SK-N-SH treated with all-trans-retinoic acid at 6 μM for 48 hours (cell line): ENCODE data around the gene PHACTR3.

Experiments used
- ATAC-seq: fragments of 200-7000 bp; cut with Tn5 transposase; 3 replicates; pipeline ENCODE4 v1.9.1; 2020; ENCODE audit warnings: mild to moderate bottlenecking, moderate library complexity
- ARNTL ChIP-seq: fragments of 450-650 bp; formaldehyde crosslinking; IDR thresholded peaks from 2 replicates; pipeline ENCODE4 v1.5.0; 2020; ENCODE audit warnings: low read depth, mild to moderate bottlenecking, moderate library complexity, borderline replicate concordance
- BACH2 ChIP-seq: fragments of 250-450 bp; sonication (Bioruptor Pico); IDR thresholded peaks from 2 replicates; pipeline ENCODE4 v1.9.0; 2021; ENCODE audit warnings: mild to moderate bottlenecking, borderline replicate concordance
- CSDC2 ChIP-seq: fragments of 250-450 bp; sonication (Bioruptor Pico); IDR thresholded peaks from 2 replicates; pipeline ENCODE4 v1.5.0; 2020; ENCODE audit warnings: mild to moderate bottlenecking, moderate library complexity
- ESRRG ChIP-seq: fragments of 250-450 bp; sonication (Bioruptor Pico); IDR thresholded peaks from 2 replicates; pipeline ENCODE4 v1.6.1; 2021; ENCODE audit warnings: mild to moderate bottlenecking
- GLIS3 ChIP-seq: fragments of 250-450 bp; sonication (Bioruptor Pico); IDR thresholded peaks from 2 replicates; pipeline ENCODE4 v1.5.0; 2020; ENCODE audit warnings: mild to moderate bottlenecking, moderate library complexity
- ISL1 ChIP-seq: fragments of 250-450 bp; sonication (Bioruptor Pico); IDR thresholded peaks from 2 replicates; pipeline ENCODE4 v2.1.2; 2022; ENCODE audit warnings: mild to moderate bottlenecking, moderate library complexity
- OSR1 ChIP-seq: fragments of 250-450 bp; sonication (Bioruptor Pico); IDR thresholded peaks from 2 replicates; pipeline ENCODE4 v1.8.0; 2022; ENCODE audit warnings: moderate library complexity, mild to moderate bottlenecking, inconsistent platforms
- PPARA ChIP-seq: fragments of 250-450 bp; sonication (Bioruptor Pico); IDR thresholded peaks from 2 replicates; pipeline ENCODE4 v1.5.0; 2020; ENCODE audit warnings: mild to moderate bottlenecking, borderline replicate concordance
- RARB ChIP-seq: fragments of 250-450 bp; sonication (Bioruptor Pico); IDR thresholded peaks from 2 replicates; pipeline ENCODE4 v1.8.0; 2021; ENCODE audit warnings: mild to moderate bottlenecking, moderate library complexity
- SNAI2 ChIP-seq: fragments of 250-450 bp; sonication (Bioruptor Pico); IDR thresholded peaks from 2 replicates; pipeline ENCODE4 v1.5.0; 2020; ENCODE audit warnings: mild to moderate bottlenecking, moderate library complexity
- TOX ChIP-seq: fragments of 250-450 bp; sonication (Bioruptor Pico); IDR thresholded peaks from 2 replicates; pipeline ENCODE4 v1.8.0; 2021; ENCODE audit warnings: mild to moderate bottlenecking, moderate library complexity, borderline replicate concordance
- ZC3H10 ChIP-seq: fragments of 250-450 bp; sonication (Bioruptor Pico); IDR thresholded peaks from 2 replicates; pipeline ENCODE4 v1.5.1; 2021; ENCODE audit warnings: mild to moderate bottlenecking, moderate library complexity
- ZFP3 ChIP-seq: fragments of 250-450 bp; sonication (Bioruptor Pico); IDR thresholded peaks from 2 replicates; pipeline ENCODE4 v1.5.0; 2020; ENCODE audit warnings: mild to moderate bottlenecking, moderate library complexity
- ZFP30 ChIP-seq: fragments of 450-650 bp; formaldehyde crosslinking; IDR thresholded peaks from 2 replicates; pipeline ENCODE4 v1.5.0; 2022; ENCODE audit warnings: mild to moderate bottlenecking, moderate library complexity
- ZNF565 ChIP-seq: fragments of 450-650 bp; formaldehyde crosslinking; conservative IDR thresholded peaks from 2 replicates; pipeline ENCODE4 v1.5.0; 2020; ENCODE audit warnings: low read depth, mild to moderate bottlenecking, moderate library complexity
- TF ChIP-seq, protein P1 (sequence below): fragments of 250-450 bp; sonication (Bioruptor Pico); IDR thresholded peaks from 2 replicates; pipeline ENCODE4 v1.5.1; 2020; ENCODE audit warnings: low read depth, mild to moderate bottlenecking, moderate library complexity
- TF ChIP-seq, protein P2 (sequence below): fragments of 250-450 bp; sonication (Bioruptor Pico); IDR thresholded peaks from 2 replicates; pipeline ENCODE4 v1.8.0; 2021; ENCODE audit warnings: low read depth, mild to moderate bottlenecking, moderate library complexity, borderline replicate concordance
- TF ChIP-seq, protein P3 (sequence below): fragments of 250-450 bp; sonication (Bioruptor Pico); IDR thresholded peaks from 2 replicates; pipeline ENCODE4 v1.5.0; 2020; ENCODE audit warnings: mild to moderate bottlenecking, moderate library complexity
- TF ChIP-seq, protein P4 (sequence below): fragments of 250-450 bp; sonication (Bioruptor Pico); IDR thresholded peaks from 2 replicates; pipeline ENCODE4 v1.8.0; 2020; ENCODE audit warnings: mild to moderate bottlenecking, moderate library complexity, borderline replicate concordance

The PHACTR3 gene

DNA sequence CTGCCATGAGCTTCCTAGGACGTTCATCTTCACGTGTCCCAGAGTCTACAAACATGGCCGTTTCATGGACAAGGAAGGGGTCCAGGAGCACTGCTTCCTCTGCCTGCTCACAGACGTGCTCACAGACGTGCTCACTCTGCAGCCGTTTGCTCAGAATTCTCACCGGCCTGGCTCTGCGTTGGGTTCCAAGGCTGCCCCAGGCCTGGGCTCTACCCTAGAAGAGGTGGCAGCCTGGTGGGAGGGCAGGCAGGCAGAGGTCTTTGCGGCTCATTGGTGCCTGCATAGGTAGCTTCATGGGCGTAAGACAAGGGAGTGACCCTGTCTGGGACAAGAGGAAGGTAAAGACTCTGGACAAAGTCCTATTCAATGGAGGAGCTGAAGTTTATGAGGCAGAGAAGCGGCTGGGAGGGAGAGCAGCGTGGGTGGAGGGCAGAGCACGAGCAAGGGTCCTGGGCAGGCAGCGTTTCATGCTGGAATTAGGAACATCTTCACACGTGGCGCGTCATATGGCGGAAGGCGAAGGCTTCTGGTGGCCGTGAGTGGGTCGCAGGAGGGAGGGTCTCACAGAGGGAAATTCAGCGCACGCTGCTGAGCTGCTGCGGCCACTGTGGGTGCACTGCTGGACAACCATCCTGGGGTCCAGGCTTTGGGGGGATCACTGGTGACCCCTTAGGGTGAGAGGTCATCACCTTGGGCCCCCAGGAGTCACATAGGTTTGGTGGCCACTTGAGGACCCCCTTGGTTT lies 138.2 kb downstream of the PHACTR3 start:
- ATAC-seq = no peak
- TF ChIP-seq GLIS3 = no peak
- TF ChIP-seq ZFP30 (CRISPR knock-in tag) = no peak
- TF ChIP-seq ZNF565 (CRISPR knock-in tag) = no peak
- TF ChIP-seq, protein P1, sequence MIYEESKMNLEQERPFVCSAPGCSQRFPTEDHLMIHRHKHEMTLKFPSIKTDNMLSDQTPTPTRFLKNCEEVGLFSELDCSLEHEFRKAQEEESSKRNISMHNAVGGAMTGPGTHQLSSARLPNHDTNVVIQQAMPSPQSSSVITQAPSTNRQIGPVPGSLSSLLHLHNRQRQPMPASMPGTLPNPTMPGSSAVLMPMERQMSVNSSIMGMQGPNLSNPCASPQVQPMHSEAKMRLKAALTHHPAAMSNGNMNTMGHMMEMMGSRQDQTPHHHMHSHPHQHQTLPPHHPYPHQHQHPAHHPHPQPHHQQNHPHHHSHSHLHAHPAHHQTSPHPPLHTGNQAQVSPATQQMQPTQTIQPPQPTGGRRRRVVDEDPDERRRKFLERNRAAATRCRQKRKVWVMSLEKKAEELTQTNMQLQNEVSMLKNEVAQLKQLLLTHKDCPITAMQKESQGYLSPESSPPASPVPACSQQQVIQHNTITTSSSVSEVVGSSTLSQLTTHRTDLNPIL (CRISPR knock-in tag) = no peak
- TF ChIP-seq CSDC2 = no peak
- TF ChIP-seq BACH2 (CRISPR knock-in tag) = no peak
- TF ChIP-seq, protein P2, sequence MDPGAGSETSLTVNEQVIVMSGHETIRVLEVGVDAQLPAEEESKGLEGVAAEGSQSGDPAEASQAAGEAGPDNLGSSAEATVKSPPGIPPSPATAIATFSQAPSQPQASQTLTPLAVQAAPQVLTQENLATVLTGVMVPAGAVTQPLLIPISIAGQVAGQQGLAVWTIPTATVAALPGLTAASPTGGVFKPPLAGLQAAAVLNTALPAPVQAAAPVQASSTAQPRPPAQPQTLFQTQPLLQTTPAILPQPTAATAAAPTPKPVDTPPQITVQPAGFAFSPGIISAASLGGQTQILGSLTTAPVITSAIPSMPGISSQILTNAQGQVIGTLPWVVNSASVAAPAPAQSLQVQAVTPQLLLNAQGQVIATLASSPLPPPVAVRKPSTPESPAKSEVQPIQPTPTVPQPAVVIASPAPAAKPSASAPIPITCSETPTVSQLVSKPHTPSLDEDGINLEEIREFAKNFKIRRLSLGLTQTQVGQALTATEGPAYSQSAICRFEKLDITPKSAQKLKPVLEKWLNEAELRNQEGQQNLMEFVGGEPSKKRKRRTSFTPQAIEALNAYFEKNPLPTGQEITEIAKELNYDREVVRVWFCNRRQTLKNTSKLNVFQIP (CRISPR knock-in tag) = no peak
- no peak for TF ChIP-seq ZC3H10
- no peak for TF ChIP-seq OSR1 (CRISPR knock-in tag)
- no peak for TF ChIP-seq TOX (CRISPR knock-in tag)
- TF ChIP-seq, protein P3, sequence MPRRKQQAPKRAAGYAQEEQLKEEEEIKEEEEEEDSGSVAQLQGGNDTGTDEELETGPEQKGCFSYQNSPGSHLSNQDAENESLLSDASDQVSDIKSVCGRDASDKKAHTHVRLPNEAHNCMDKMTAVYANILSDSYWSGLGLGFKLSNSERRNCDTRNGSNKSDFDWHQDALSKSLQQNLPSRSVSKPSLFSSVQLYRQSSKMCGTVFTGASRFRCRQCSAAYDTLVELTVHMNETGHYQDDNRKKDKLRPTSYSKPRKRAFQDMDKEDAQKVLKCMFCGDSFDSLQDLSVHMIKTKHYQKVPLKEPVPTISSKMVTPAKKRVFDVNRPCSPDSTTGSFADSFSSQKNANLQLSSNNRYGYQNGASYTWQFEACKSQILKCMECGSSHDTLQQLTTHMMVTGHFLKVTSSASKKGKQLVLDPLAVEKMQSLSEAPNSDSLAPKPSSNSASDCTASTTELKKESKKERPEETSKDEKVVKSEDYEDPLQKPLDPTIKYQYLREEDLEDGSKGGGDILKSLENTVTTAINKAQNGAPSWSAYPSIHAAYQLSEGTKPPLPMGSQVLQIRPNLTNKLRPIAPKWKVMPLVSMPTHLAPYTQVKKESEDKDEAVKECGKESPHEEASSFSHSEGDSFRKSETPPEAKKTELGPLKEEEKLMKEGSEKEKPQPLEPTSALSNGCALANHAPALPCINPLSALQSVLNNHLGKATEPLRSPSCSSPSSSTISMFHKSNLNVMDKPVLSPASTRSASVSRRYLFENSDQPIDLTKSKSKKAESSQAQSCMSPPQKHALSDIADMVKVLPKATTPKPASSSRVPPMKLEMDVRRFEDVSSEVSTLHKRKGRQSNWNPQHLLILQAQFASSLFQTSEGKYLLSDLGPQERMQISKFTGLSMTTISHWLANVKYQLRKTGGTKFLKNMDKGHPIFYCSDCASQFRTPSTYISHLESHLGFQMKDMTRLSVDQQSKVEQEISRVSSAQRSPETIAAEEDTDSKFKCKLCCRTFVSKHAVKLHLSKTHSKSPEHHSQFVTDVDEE (CRISPR knock-in tag) = no peak
- no peak for TF ChIP-seq SNAI2 (CRISPR knock-in tag)
- no peak for TF ChIP-seq PPARA (CRISPR knock-in tag)
- TF ChIP-seq ARNTL (CRISPR knock-in tag) = no peak
- TF ChIP-seq ISL1 = no peak

DNA sequence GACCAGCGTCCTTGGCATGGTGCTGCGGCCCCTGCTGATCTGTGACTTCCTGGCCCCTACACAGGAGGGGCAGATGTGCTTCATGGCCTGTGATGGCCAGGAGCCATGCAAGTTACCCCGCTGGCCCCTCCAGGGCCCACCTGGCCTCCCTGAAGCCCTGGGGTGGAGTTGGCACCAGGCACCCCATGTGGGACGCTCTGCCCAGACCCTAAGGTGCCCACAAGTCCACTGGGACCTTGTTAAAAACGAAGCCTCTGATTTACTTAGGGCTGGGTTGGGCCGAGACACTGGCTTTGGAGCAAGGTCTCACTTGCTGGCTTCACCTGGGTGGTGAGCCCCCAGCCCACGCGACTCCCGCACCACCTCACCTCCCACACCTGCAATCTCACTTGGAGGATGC lies 139.0 kb downstream of the PHACTR3 start:
- TF ChIP-seq, protein P3 (CRISPR knock-in tag) = no peak
- no peak for TF ChIP-seq ZFP3
- TF ChIP-seq PPARA (CRISPR knock-in tag) = no peak
- TF ChIP-seq, protein P4, sequence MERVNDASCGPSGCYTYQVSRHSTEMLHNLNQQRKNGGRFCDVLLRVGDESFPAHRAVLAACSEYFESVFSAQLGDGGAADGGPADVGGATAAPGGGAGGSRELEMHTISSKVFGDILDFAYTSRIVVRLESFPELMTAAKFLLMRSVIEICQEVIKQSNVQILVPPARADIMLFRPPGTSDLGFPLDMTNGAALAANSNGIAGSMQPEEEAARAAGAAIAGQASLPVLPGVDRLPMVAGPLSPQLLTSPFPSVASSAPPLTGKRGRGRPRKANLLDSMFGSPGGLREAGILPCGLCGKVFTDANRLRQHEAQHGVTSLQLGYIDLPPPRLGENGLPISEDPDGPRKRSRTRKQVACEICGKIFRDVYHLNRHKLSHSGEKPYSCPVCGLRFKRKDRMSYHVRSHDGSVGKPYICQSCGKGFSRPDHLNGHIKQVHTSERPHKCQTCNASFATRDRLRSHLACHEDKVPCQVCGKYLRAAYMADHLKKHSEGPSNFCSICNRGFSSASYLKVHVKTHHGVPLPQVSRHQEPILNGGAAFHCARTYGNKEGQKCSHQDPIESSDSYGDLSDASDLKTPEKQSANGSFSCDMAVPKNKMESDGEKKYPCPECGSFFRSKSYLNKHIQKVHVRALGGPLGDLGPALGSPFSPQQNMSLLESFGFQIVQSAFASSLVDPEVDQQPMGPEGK (CRISPR knock-in tag) = no peak
- TF ChIP-seq ARNTL (CRISPR knock-in tag) = no peak
- TF ChIP-seq RARB (CRISPR knock-in tag) = no peak
- TF ChIP-seq GLIS3 = no peak
- TF ChIP-seq ESRRG (CRISPR knock-in tag) = no peak
- TF ChIP-seq, all 23 proteins: peak for 0
- no peak for ATAC-seq
